Suprapubic skin (tissue), 4 donors: ENCODE data around the gene EXD2.
A peak's percentile ranks its signal among the peaks of the same experiment; 100 is the strongest.

Source experiments
- CTCF ChIP-seq, 2 donors: fragments of 200-600 bp in 1 of 2; fragments of 450-650 bp in 1 of 2; sonication (generic) in 1 of 2; IDR thresholded peaks; one replicate each; pipeline ENCODE4 v1.5.1; 2016 to 2019; ENCODE audit warnings: antibody characterized with exemption in 2 of 2, mild to moderate bottlenecking in 1 of 2, moderate library complexity in 1 of 2
- EP300 ChIP-seq: sonication (generic); formaldehyde crosslinking; IDR thresholded peaks from one replicate; pipeline ENCODE4 v1.6.1; 2017; ENCODE audit warnings: antibody characterized with exemption
- POLR2A ChIP-seq, 2 donors: fragments of 450-650 bp; IDR thresholded peaks; one replicate each; pipeline ENCODE4 v1.6.1; 2017; ENCODE audit warnings: antibody characterized with exemption in 2 of 2, mild to moderate bottlenecking in 2 of 2, moderate library complexity in 2 of 2
- POLR2AphosphoS5 ChIP-seq, 3 donors: sonication (generic); formaldehyde crosslinking; IDR thresholded peaks; one replicate each; pipeline ENCODE4 v1.6.1; 2017; ENCODE audit warnings: antibody characterized with exemption in 3 of 3

- TF ChIP-seq POLR2AphosphoS5 (IDR thresholded peaks at IDR 0.05), result peak in 2 of 3 donors; percentile 78 to 95
- no peak for TF ChIP-seq EP300
- TF ChIP-seq CTCF (IDR thresholded peaks at IDR 0.05), result no peak
- TF ChIP-seq POLR2A (IDR thresholded peaks at IDR 0.05), result no peak
Measured at GRCh38 chr14:69247676-69248440, 56.6 kb downstream of the EXD2 start.
